HFF-Myc (cell line): ENCODE data around the gene ANTXR2.
A peak's percentile ranks its signal among the peaks of the same experiment; 100 is the strongest.

ENCODE experiments used
- DNase-seq: peaks from one replicate; pipeline ENCODE4 v3.0.0-alpha.2; 2011; ENCODE audit warnings: low read depth; ENCODE audit errors: extremely low read depth
- H3K4me3 ChIP-seq: replicated peaks from 2 replicates; pipeline ENCODE4 v1.5.1; 2011; ENCODE audit warnings: low read depth, mild to moderate bottlenecking, control low read depth, low read length
- TF ChIP-seq, protein P1 (sequence below): IDR thresholded peaks from 2 replicates; pipeline ENCODE4 v1.5.1; 2012; ENCODE audit warnings: mild to moderate bottlenecking, low read depth, low read length, control low read depth; ENCODE audit errors: missing control alignments

The ANTXR2 gene

GRCh38 chr4:80015407-80016189 lies 57.4 kb downstream of the ANTXR2 start:
- no peak for DNase-seq

DNA sequence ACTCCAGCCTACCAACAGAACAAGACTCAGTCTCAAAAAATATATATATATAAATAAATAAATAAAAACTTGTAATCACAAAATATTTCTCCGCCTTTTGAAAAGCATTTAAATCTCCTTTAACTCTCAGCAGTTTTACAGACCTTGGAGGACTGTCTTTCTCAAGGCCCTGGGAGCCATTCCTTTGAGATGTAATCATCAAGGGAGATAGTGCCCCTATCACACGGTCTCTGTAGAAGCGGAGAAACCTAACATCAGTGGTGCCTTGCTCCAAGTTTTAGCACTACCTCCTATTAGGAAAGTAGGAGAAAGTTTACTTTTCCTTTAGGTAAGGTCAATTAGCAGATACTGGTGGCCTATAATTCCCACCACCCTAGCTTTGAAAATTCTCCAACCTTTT lies 58.5 kb downstream of the ANTXR2 start:
- TF ChIP-seq, protein P1, sequence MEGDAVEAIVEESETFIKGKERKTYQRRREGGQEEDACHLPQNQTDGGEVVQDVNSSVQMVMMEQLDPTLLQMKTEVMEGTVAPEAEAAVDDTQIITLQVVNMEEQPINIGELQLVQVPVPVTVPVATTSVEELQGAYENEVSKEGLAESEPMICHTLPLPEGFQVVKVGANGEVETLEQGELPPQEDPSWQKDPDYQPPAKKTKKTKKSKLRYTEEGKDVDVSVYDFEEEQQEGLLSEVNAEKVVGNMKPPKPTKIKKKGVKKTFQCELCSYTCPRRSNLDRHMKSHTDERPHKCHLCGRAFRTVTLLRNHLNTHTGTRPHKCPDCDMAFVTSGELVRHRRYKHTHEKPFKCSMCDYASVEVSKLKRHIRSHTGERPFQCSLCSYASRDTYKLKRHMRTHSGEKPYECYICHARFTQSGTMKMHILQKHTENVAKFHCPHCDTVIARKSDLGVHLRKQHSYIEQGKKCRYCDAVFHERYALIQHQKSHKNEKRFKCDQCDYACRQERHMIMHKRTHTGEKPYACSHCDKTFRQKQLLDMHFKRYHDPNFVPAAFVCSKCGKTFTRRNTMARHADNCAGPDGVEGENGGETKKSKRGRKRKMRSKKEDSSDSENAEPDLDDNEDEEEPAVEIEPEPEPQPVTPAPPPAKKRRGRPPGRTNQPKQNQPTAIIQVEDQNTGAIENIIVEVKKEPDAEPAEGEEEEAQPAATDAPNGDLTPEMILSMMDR, result no peak
- no peak for DNase-seq
- H3K4me3 ChIP-seq, result no peak overlapping the region

More at GRCh38 chr4:80015407-80016189, 57.4 kb downstream of the ANTXR2 start:
- no peak overlapping the region for H3K4me3 ChIP-seq
- TF ChIP-seq, protein P1, result no peak

DNA sequence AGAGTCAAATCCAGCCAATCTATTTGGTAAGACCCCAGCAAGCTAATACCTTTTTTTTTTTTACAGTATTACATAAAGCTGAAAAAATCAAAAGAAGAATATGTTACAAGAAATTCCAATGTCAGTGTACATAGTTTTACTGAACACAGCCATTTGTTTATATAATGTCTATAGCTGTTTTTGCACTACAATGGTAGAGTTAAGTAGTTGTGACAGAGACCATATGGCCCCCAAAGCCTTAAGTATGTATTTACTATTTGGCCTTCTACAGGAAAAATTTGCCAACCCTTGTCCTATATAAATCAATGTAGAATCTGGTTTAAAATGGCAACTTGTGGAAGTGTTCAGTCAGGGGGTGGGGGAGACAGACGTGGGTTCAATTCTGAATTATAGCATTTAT lies 60.7 kb downstream of the ANTXR2 start:
- no peak for DNase-seq
- no peak overlapping the region for H3K4me3 ChIP-seq
- TF ChIP-seq, protein P1, result no peak

DNA sequence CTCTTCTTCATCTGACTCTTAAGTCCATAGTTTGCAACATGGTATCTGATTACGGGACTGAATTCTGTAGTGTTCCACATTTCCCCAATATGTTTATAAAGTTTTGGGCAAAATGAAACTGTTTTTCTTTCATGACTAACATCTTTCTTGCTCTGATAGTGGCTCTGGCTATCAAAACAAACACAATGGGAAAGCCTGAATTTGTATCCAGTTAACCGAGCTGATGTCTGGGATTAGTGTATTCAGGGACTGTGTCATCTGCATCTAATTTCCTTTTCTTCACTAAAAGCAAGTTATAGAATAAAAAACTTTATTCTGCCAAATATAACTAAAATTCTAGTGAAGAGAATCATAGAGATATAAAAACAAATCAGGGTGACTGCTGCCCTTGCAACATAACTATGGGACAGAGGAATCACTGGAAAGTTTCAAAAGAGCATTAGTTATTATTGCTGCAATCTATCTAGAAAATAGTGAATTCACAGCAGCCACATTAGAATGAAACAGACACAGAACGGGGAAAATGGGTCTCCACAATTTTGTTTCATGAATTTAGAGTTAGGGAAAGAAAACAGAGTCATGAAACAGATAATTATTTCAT lies 61.3 kb downstream of the ANTXR2 start:
- peak; percentile 67 for DNase-seq
- H3K4me3 ChIP-seq, result no peak overlapping the region
- TF ChIP-seq, protein P1, result no peak

DNA sequence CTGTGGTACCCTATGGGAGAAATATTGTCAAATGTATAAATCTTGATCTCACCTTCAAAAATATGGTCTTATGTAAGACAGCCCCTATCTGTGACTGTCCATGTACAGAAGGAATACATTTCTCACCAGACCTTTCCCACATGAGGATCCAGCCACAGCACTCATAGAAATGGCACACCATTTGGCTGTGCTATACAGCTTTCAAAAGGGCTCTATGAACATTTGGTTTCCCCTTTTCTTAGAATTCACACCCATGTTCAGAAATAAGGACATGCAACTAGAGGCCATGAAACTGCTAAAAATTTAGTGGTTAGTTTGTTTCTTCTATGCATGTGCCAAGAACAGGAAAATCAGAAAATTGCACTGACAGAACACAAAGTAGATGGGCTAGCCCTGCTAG lies 62.7 kb downstream of the ANTXR2 start:
- no peak for DNase-seq
- TF ChIP-seq, protein P1, result no peak

DNA sequence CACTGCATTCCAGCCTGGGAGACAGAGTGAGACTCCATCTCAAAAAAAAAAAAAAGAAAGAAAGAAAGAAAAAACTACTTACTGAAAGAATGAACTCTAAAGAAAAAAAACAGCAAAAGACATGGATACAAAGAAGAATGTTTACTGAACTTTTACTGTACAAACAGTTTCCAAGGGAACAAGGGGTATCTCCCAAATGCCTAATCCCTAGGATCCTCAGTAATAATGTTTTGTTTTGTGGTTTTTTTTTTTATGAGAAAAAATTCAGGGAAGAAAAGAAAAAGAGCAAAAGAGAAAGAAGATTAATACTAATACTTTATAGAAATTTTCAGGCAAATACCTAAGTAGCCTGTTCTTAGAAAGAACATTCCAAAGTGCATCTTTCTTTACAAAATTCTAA lies 63.2 kb downstream of the ANTXR2 start:
- TF ChIP-seq, protein P1, result no peak
- no peak overlapping the region for H3K4me3 ChIP-seq
- DNase-seq, result no peak

More for the DNA sequence above, 62.7 kb downstream of the ANTXR2 start:
- H3K4me3 ChIP-seq, result no peak overlapping the region
